GM18499 (cell line): ENCODE measurements around the gene VPS33B.

ENCODE experiments used
- ATAC-seq: cut with Tn5 transposase; IDR thresholded peaks from one replicate; pipeline ENCODE4 v1.9.1; 2021; ENCODE audit warnings: moderate number of reproducible peaks; ENCODE audit not compliant: insufficient read depth, unreplicated experiment

Gene VPS33B

GRCh38 chr15:90986790-90987507 is 35.4 kb downstream of the VPS33B start:
- peak; percentile 54 for ATAC-seq

GRCh38 chr15:90982135-90982534 is 40.3 kb downstream of the VPS33B start:
- no peak for ATAC-seq

- no peak for ATAC-seq
Observed at GRCh38 chr15:90981681-90982080, 40.7 kb downstream of the VPS33B start.

- ATAC-seq = no peak
Observed at GRCh38 chr15:90979582-90979981, 42.8 kb downstream of the VPS33B start.

- ATAC-seq = no peak
Observed at GRCh38 chr15:90974216-90974615, 48.2 kb downstream of the VPS33B start.

GRCh38 chr15:90972133-90972532 is 50.3 kb downstream of the VPS33B start:
- ATAC-seq = no peak

GRCh38 chr15:90970274-90970673 is 52.1 kb downstream of the VPS33B start:
- no peak for ATAC-seq

- ATAC-seq = no peak
Observed at GRCh38 chr15:90968434-90968833, 54.0 kb downstream of the VPS33B start.

GRCh38 chr15:90967206-90967605 is 55.2 kb downstream of the VPS33B start:
- ATAC-seq = no peak

GRCh38 chr15:90966262-90966661 is 56.1 kb downstream of the VPS33B start:
- ATAC-seq = no peak

- ATAC-seq = no peak
Observed at GRCh38 chr15:90962021-90962420, 60.4 kb downstream of the VPS33B start.

GRCh38 chr15:90960298-90961091 is 61.9 kb downstream of the VPS33B start:
- no peak for ATAC-seq

GRCh38 chr15:90959894-90960293 is 62.5 kb downstream of the VPS33B start:
- ATAC-seq = no peak

- ATAC-seq = no peak
Observed at GRCh38 chr15:90959028-90959595, 63.3 kb downstream of the VPS33B start.

GRCh38 chr15:90957791-90958190 is 64.6 kb downstream of the VPS33B start:
- no peak for ATAC-seq

GRCh38 chr15:90957031-90957790 is 65.2 kb downstream of the VPS33B start:
- no peak for ATAC-seq

- ATAC-seq = no peak
Observed at GRCh38 chr15:90956274-90957030, 65.9 kb downstream of the VPS33B start.

- ATAC-seq = no peak
Observed at GRCh38 chr15:90955624-90956273, 66.6 kb downstream of the VPS33B start.
